PC-3 (cell line): ENCODE measurements around the gene GINS2. TPM values are rescaled to one million over a fixed set of nuclear protein-coding genes. Genes with fewer than 3 reads are reported as not detected.

Experiments used
- ATAC-seq: fragments of 200-7000 bp; cut with Tn5 transposase; 2 replicates; pipeline ENCODE4 v1.9.1; 2020; ENCODE audit warnings: mild to moderate bottlenecking, moderate library complexity
- BruUV-seq: library from RNA; stranded (reverse); fragments of 400-500 nt; replicated peaks from 2 replicates; lab custom pipeline; 2021; lab: Mats Ljungman, UMichigan
- CTCF ChIA-PET: fragments of 300-600 bp; sonication (Branson Sonifier 250); formaldehyde crosslinking; loops from one replicate; lab custom pipeline; 2022; ENCODE audit warnings: antibody characterized with exemption; lab: Charles Lee
- POLR2A ChIA-PET: fragments of 300-600 bp; sonication (Branson Sonifier 250); formaldehyde crosslinking; loops from one replicate; lab custom pipeline; 2022; ENCODE audit warnings: antibody characterized with exemption; ENCODE audit not compliant: unreplicated experiment; lab: Charles Lee
- DNase-seq: peaks from one replicate; pipeline ENCODE4 v3.0.0-alpha.2; 2015
- H2AFZ ChIP-seq: fragments of 300-600 bp; sonication (generic); 2 replicates; pipeline ENCODE4 v1.6.0; 2016; ENCODE audit warnings: antibody characterized with exemption, low read length
- H3F3A ChIP-seq: fragments of 300-600 bp; sonication (generic); one replicate; pipeline ENCODE4 v1.6.0; 2017; ENCODE audit warnings: antibody characterized with exemption, low read length, control low read depth, mild to moderate bottlenecking; ENCODE audit not compliant: unreplicated experiment
- H3K27ac ChIP-seq: fragments of 300-600 bp; sonication (generic); 2 replicates; pipeline ENCODE4 v1.5.1; 2016; ENCODE audit warnings: mild to moderate bottlenecking, low read length
- H3K27me3 ChIP-seq: fragments of 300-600 bp; sonication (generic); 2 replicates; pipeline ENCODE4 v1.6.1; 2016; ENCODE audit warnings: low read length, mixed read lengths
- H3K36me3 ChIP-seq: fragments of 300-600 bp; sonication (generic); 2 replicates; pipeline ENCODE4 v1.6.1; 2016; ENCODE audit warnings: low read depth, mixed run types, low read length, mixed read lengths
- H3K4me1 ChIP-seq: fragments of 300-600 bp; sonication (generic); 2 replicates; pipeline ENCODE4 v1.5.1; 2016; ENCODE audit warnings: low read length; ENCODE audit not compliant: insufficient read depth
- H3K4me2 ChIP-seq: fragments of 300-600 bp; sonication (generic); 2 replicates; pipeline ENCODE4 v1.6.0; 2016; ENCODE audit warnings: low read length
- H3K4me3 ChIP-seq: fragments of 300-600 bp; sonication (generic); 2 replicates; pipeline ENCODE4 v1.5.1; 2016; ENCODE audit warnings: mild to moderate bottlenecking, low read length, mixed read lengths
- H3K79me2 ChIP-seq: fragments of 300-600 bp; sonication (generic); 2 replicates; pipeline ENCODE4 v1.6.1; 2017; ENCODE audit warnings: low read length, mixed read lengths
- H3K9ac ChIP-seq: fragments of 300-600 bp; sonication (generic); 2 replicates; pipeline ENCODE4 v1.6.0; 2016; ENCODE audit warnings: mild to moderate bottlenecking, low read length
- H3K9me2 ChIP-seq: fragments of 300-600 bp; sonication (generic); replicated peaks from 2 replicates; pipeline ENCODE4 v1.6.1; 2016; ENCODE audit warnings: mixed run types, low read length, mixed read lengths
- H3K9me3 ChIP-seq: fragments of 300-600 bp; sonication (generic); 2 replicates; pipeline ENCODE4 v1.6.1; 2016; ENCODE audit warnings: low read length, mixed read lengths
- H4K20me1 ChIP-seq: fragments of 300-600 bp; sonication (generic); 2 replicates; pipeline ENCODE4 v1.6.1; 2016; ENCODE audit warnings: low read length, mixed read lengths
- EZH2 ChIP-seq: fragments of 300-600 bp; sonication (generic); IDR thresholded peaks from one replicate; pipeline ENCODE4 v1.6.1; 2017; ENCODE audit warnings: antibody characterized with exemption, mild to moderate bottlenecking, low read length; ENCODE audit not compliant: unreplicated experiment
- EZH2phosphoT487 ChIP-seq: fragments of 300-600 bp; sonication (generic); IDR thresholded peaks from 2 replicates; pipeline ENCODE4 v1.6.1; 2018; ENCODE audit warnings: mild to moderate bottlenecking, antibody characterized with exemption, low read length, borderline replicate concordance
- intact Hi-C: fragments of 100-400 bp; cut with micrococcal nuclease; formaldehyde crosslinking; loops from 2 replicates; pipeline ENCODE4 v1.9.0; 2023
- total RNA-seq: library from RNA; depleted of rRNA; stranded (reverse); fragments of >200 nt; gene quantifications from 2 replicates; pipeline ENCODE4 v1.2.3, GENCODE V29; 2014
- TF ChIP-seq, protein P1 (sequence below): fragments of 300-600 bp; sonication (generic); conservative IDR thresholded peaks from 2 replicates; pipeline ENCODE4 v1.5.1; 2017; ENCODE audit warnings: antibody characterized with exemption, low read depth, mild to moderate bottlenecking, low read length

Gene GINS2
- total RNA-seq, 1 experiment from 2014 or later, result 28.7 TPM

DNA sequence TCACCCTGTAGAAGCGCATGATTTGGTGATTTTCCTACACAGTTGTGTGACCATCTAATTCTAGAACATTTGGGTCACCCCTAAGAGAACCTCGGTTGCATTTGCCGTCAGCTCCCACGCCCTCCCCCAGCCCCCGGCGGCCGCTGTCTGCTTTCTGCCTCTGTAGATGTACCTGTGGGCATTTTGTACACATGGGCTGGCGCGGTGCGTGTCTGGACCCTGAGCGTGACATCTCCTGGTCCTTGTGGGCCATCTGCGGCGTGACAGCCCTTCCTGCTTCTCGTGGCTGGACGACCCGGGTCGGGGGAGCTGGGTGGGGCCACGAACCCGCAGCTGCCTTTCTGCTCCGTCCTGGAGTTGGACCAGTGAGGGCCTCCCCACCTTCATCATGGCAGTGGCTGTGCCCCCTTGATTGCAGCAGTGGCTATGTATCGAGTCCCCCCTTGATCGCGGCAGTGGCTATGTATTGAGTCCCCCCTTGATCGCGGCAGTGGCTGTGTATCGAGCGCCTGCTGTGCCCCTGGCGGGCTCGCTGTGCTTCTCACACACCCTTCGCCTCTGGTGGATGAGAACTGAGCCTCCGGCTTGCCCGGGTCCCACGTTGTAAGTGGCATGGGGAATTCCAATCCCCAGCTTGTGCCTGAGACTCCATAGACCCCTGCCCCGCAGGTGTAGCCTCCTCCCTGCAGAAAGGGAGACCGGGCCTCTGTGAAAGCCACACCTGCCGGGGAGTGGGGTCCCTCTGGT is 51.5 kb downstream of the GINS2 start:
- Histone ChIP-seq H4K20me1 (no peaks in the 10 kb centered on the region), H3K4me1 (no peaks in the 10 kb centered on the region), H3F3A (no peaks in the 10 kb centered on the region), H3K4me3 (no peak overlapping the region), H2AFZ (no peak overlapping the region), H3K4me2 (no peak overlapping the region), H3K9ac (no peak overlapping the region), H3K9me3 (no peaks in the 10 kb centered on the region), H3K79me2 (peaks cover 56% of the 10 kb centered on the region), H3K27ac (no peak overlapping the region), H3K36me3 (no peaks in the 10 kb centered on the region), H3K27me3 (no peaks in the 10 kb centered on the region), H3K9me2 (no peaks in the 10 kb centered on the region)
- BruUV-seq, result no TSS peak
- intact Hi-C loops, result no loop called here
- TF ChIP-seq EZH2phosphoT487 (no peak), EZH2 (no peak)
- TF ChIP-seq, protein P1, sequence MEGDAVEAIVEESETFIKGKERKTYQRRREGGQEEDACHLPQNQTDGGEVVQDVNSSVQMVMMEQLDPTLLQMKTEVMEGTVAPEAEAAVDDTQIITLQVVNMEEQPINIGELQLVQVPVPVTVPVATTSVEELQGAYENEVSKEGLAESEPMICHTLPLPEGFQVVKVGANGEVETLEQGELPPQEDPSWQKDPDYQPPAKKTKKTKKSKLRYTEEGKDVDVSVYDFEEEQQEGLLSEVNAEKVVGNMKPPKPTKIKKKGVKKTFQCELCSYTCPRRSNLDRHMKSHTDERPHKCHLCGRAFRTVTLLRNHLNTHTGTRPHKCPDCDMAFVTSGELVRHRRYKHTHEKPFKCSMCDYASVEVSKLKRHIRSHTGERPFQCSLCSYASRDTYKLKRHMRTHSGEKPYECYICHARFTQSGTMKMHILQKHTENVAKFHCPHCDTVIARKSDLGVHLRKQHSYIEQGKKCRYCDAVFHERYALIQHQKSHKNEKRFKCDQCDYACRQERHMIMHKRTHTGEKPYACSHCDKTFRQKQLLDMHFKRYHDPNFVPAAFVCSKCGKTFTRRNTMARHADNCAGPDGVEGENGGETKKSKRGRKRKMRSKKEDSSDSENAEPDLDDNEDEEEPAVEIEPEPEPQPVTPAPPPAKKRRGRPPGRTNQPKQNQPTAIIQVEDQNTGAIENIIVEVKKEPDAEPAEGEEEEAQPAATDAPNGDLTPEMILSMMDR, result no peak
- ChIA-PET CTCF (no interaction called here), POLR2A (no interaction called here)
- DNase-seq, result no peak
- ATAC-seq, result no peak

DNA sequence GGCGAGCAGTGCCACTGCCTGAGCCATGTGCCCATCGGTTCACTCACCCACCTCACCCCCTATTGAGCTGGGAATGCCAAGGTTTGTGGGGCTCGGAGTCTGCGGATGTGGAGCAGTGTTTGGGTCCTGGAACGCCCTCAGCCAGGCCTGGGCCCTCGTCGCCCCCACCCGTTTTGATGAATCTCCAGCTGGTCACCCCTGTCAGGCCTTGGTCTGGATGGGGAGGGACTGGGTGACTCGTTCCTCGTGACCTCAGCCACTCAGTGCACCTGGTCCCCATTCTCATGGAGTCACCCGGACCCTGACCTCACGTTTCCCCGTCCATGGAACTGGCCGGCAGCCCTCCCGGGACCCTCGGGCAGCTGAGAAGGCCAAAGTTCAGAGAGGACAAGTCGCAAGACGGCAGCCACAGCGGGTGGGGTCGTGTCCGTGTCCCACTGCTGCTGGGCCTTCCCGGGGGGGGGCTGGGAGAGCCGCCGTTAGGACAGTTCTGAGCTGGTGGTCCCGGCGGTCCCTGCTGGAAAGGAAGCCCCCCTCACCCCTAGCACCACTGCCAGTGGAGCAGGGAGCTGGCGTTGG is 52.4 kb downstream of the GINS2 start:
- DNase-seq, result no peak
- no peak overlapping the region for H3K4me2 ChIP-seq
- H3K9me3 ChIP-seq, result no peaks in the 10 kb centered on the region
- intact Hi-C loops, result no loop called here
- no peaks in the 10 kb centered on the region for H3K27me3 ChIP-seq
- TF ChIP-seq EZH2 (no peak), EZH2phosphoT487 (no peak)
- TF ChIP-seq, protein P1, result no peak
- no peaks in the 10 kb centered on the region; the same call in 1 of the 2 replicates for H4K20me1 ChIP-seq
- no peak overlapping the region for H3K4me3 ChIP-seq
- H3K4me1 ChIP-seq, result no peaks in the 10 kb centered on the region
- no peaks in the 10 kb centered on the region for H3K36me3 ChIP-seq
- peaks cover 58% of the 10 kb centered on the region for H3K79me2 ChIP-seq
- no peak overlapping the region for H3K27ac ChIP-seq
- no peak for ATAC-seq
- no TSS peak for BruUV-seq
- ChIA-PET POLR2A (no interaction called here), CTCF (no interaction called here)
- H3F3A ChIP-seq, result no peaks in the 10 kb centered on the region
- no peak overlapping the region for H2AFZ ChIP-seq
- H3K9ac ChIP-seq, result no peak overlapping the region
- no peaks in the 10 kb centered on the region for H3K9me2 ChIP-seq

DNA sequence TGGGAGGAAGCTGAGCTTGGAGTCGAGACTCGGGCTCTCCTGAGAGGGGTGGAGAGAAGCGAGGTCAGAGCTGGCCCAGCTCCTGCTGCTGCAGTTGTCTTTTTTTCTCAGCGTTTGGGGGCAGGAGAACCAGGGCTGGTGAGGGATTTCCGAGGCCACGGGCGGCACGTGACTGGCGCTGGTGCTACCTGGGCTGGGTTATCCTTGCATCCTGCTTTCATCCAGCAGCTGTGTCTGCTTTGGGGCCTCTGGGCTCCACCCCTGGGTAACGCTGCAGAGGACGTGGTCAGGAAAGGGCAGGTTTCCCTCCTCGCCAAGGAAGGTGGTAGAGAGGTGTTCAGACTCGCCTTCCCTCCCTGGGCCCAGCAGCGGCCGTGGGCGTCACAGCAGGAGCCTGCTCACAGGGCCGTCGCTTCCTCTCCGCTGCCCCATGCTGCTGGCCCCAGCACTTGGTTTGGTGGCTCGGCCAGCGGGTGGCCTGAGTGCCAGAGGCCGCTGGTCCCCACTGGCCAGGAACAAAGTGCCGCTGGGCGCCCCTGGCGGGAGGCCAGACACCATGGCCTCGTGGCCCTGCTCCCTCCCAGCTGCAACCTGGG is 53.1 kb downstream of the GINS2 start:
- H3K4me2 ChIP-seq, result no peak overlapping the region
- ChIA-PET POLR2A (no interaction called here), CTCF (no interaction called here)
- H3K36me3 ChIP-seq, result no peaks in the 10 kb centered on the region
- intact Hi-C loops, result no loop called here
- no peaks in the 10 kb centered on the region for H3K4me1 ChIP-seq
- ATAC-seq, result no peak
- H3K4me3 ChIP-seq, result no peak overlapping the region
- no TSS peak for BruUV-seq
- peaks cover 61% of the 10 kb centered on the region for H3K79me2 ChIP-seq
- H3K9me2 ChIP-seq, result no peaks in the 10 kb centered on the region
- no peak for DNase-seq
- H3K9ac ChIP-seq, result no peak overlapping the region
- no peaks in the 10 kb centered on the region for H3F3A ChIP-seq
- no peak overlapping the region for H3K27ac ChIP-seq
- no peaks in the 10 kb centered on the region for H3K27me3 ChIP-seq
- TF ChIP-seq EZH2phosphoT487, result no peak
- no peak for TF ChIP-seq EZH2
- TF ChIP-seq, protein P1, result no peak
- no peak overlapping the region for H2AFZ ChIP-seq
- H4K20me1 ChIP-seq, result no peaks in the 10 kb centered on the region; the same call in 1 of the 2 replicates
- H3K9me3 ChIP-seq, result no peaks in the 10 kb centered on the region
